ENCODE measurements around the gene BCKDHB.
"Not testable (repeated sequence)": the region's sequence is repeated elsewhere in the genome, so short reads cannot be mapped to it uniquely, and the experiment has no call there.

The BCKDHB gene

DNA sequence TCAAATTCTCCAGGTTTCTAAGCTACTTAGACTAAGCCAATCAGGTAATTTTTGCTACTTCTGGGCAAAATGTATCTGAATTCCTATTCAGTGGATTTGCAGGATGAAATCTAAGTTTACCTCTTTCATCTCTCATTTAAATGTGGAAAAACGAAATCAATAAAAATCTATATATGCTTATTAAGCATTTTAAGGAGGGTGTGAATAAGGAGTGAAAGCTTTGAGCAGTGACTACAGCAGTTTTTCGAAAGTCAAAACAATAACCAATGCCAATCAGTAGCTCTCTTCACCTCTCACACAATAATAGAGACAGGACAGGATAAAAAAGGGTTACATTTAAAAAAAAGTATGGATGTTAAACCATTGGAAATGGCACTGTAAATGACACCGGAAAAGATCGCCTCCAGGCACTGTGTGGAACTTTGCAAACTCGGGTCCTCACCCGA, 476 bp upstream of the BCKDHB start:
- no peaks in the 10 kb centered on the region for H3K36me3 ChIP-seq (ENCODE audit: insufficient read depth, low read length)
- H3K79me2 ChIP-seq (ENCODE audit: control insufficient read depth, insufficient read depth, low read length, unreplicated experiment), result peaks cover 6% of the 10 kb centered on the region
- peak overlapping the region; percentile 1; the same call in 1 of the 2 replicates for H3K27ac ChIP-seq (ENCODE audit: low read depth, low read length)
- no peaks in the 10 kb centered on the region for H3K27me3 ChIP-seq (ENCODE audit: insufficient read depth, low read length)
- H3K4me3 ChIP-seq (ENCODE audit: low read depth, low read length), result peak overlapping the region; percentile 97
- peaks cover 6% of the 10 kb centered on the region for H3K4me1 ChIP-seq (ENCODE audit: control insufficient read depth, insufficient read depth, low read length, unreplicated experiment)
- peak overlapping the region; percentile 66 for H2AFZ ChIP-seq (ENCODE audit: low read length, unreplicated experiment)

DNA sequence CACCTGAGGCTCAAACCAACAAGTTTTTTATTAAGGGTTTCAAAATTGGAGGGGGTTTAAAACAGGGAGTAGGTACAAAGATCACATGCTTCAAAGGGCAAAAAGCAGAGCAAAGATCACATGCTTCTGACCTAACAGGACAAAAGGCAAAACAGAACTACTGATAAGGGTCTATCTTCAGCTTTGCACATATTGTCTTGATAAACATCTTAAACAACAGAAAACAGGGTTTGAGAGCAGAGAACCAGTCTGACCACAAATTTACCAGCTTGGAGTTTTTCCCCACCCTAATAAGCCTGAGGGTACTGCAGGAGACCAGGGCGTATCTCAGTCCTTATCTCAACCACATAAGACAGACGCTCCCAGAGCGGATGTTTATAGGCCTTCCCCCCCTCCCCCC, 16.1 kb downstream of the BCKDHB start:
- not testable (repeated sequence) for H3K4me3 ChIP-seq (ENCODE audit: low read depth, low read length); H3K36me3 ChIP-seq (ENCODE audit: insufficient read depth, low read length); H3K27me3 ChIP-seq (ENCODE audit: insufficient read depth, low read length); H3K27ac ChIP-seq (ENCODE audit: low read depth, low read length); H3K79me2 ChIP-seq (ENCODE audit: control insufficient read depth, insufficient read depth, low read length, unreplicated experiment); H2AFZ ChIP-seq (ENCODE audit: low read length, unreplicated experiment); H3K4me1 ChIP-seq (ENCODE audit: control insufficient read depth, insufficient read depth, low read length, unreplicated experiment)

DNA sequence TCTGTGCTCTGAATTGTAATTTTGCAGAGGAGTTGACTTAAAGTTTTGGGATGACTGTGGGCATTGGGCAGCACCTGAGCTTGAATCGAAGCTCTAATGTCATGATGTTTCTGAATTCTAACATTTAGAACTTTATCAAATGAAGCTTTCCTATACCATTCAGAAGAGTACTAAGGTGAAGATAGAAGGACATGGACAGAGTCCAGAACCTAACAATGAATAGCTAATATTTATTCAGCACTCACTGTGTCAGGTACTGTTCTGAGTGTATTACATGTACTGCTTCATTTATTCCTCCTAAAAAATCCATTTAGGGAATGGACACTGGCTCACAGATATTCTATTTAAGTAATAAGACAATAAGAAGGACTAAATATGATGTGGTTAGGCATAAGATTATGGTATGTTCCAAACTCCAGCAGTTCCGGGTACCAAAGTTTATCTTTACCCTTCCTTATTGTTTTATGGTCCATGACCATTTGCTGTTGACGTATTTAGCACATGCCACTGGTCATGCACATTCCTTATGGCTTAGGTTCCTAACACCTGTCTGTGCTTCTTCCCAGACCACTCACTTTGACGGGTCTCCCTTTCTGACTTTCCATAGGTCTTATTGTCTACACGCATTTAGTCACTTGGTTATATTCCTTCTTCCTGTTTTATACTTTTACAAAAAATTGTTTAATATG, 20.3 kb downstream of the BCKDHB start:
- Histone ChIP-seq H3K36me3 (ENCODE audit: insufficient read depth, low read length) (no peaks in the 10 kb centered on the region), H2AFZ (ENCODE audit: low read length, unreplicated experiment) (no peak overlapping the region), H3K27ac (ENCODE audit: low read depth, low read length) (no peak overlapping the region), H3K27me3 (ENCODE audit: insufficient read depth, low read length) (no peaks in the 10 kb centered on the region), H3K79me2 (ENCODE audit: control insufficient read depth, insufficient read depth, low read length, unreplicated experiment) (no peaks in the 10 kb centered on the region), H3K4me3 (ENCODE audit: low read depth, low read length) (no peak overlapping the region), H3K4me1 (ENCODE audit: control insufficient read depth, insufficient read depth, low read length, unreplicated experiment) (peaks cover 9% of the 10 kb centered on the region)

DNA sequence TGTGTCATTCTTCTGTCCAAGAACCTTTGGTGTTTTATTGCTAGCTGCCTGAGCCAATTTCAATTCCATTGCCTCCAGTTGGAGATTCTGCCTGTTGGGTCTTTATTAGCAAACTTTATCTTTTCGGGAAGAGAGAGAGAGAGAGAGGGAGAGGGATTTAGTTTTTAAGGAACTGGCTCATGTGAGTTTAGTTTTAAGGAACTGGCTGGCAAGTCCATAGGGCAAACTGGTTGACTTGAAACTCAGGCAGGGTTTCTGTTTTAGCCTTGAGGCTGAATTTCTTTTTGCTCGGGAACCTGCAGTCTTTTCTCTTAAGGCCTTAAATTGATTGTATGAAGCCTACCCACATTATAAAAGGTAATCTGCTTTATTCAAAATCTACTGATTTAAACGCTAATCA, 23.0 kb downstream of the BCKDHB start:
- no peak overlapping the region for H3K27ac ChIP-seq (ENCODE audit: low read depth, low read length)
- H3K36me3 ChIP-seq (ENCODE audit: insufficient read depth, low read length), result no peaks in the 10 kb centered on the region
- H3K4me3 ChIP-seq (ENCODE audit: low read depth, low read length), result no peak overlapping the region
- no peak overlapping the region for H2AFZ ChIP-seq (ENCODE audit: low read length, unreplicated experiment)
- no peaks in the 10 kb centered on the region for H3K27me3 ChIP-seq (ENCODE audit: insufficient read depth, low read length)
- H3K4me1 ChIP-seq (ENCODE audit: control insufficient read depth, insufficient read depth, low read length, unreplicated experiment), result peaks cover 9% of the 10 kb centered on the region
- no peaks in the 10 kb centered on the region for H3K79me2 ChIP-seq (ENCODE audit: control insufficient read depth, insufficient read depth, low read length, unreplicated experiment)

DNA sequence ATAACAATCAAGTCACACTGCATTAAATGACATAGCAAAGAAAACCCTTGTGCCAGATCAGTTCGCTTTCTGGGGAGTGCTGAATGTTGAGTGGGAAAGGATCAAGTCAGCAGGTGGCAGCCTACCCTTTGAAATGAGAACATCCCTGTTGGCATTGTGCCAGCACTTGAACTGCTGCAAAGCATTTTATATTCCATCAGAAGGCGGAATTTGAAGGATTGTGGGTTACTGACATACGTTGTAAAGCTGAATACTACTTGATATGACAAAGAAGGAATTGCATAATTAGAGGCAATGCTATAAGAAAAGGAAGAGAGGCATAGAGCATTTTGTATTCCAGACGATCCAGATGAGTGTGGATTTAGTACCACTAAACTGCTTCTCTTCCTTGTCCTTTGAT, 26.5 kb downstream of the BCKDHB start:
- Histone ChIP-seq H3K4me3 (ENCODE audit: low read depth, low read length) (no peak overlapping the region), H3K4me1 (ENCODE audit: control insufficient read depth, insufficient read depth, low read length, unreplicated experiment) (peaks cover 8% of the 10 kb centered on the region), H3K79me2 (ENCODE audit: control insufficient read depth, insufficient read depth, low read length, unreplicated experiment) (no peaks in the 10 kb centered on the region), H3K27ac (ENCODE audit: low read depth, low read length) (no peak overlapping the region), H2AFZ (ENCODE audit: low read length, unreplicated experiment) (no peak overlapping the region), H3K27me3 (ENCODE audit: insufficient read depth, low read length) (no peaks in the 10 kb centered on the region), H3K36me3 (ENCODE audit: insufficient read depth, low read length) (peaks cover 5% of the 10 kb centered on the region; the same call in 1 of the 2 replicates)

DNA sequence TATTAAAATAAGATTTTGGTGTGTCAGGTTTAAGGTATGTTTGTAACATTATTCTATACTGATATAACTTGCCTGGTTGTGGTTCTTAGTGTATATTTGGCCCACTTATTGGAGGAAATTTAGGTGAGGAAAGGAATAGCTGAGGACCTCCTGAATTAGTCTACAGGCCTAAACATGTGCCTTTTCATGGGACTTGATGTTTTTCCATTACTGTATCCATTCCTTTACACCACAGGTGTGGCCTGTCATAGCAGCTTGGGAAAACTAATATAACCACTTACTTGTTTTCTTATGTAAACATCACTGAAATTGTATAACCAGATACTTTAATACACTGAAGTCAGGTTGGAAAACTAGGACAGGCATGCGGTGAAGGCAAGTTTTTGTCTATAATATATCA, 27.6 kb downstream of the BCKDHB start:
- H3K36me3 ChIP-seq (ENCODE audit: insufficient read depth, low read length), result peaks cover 5% of the 10 kb centered on the region; the same call in 1 of the 2 replicates
- no peak overlapping the region for H2AFZ ChIP-seq (ENCODE audit: low read length, unreplicated experiment)
- no peak overlapping the region for H3K4me3 ChIP-seq (ENCODE audit: low read depth, low read length)
- H3K27ac ChIP-seq (ENCODE audit: low read depth, low read length), result no peak overlapping the region
- H3K27me3 ChIP-seq (ENCODE audit: insufficient read depth, low read length), result no peaks in the 10 kb centered on the region
- no peaks in the 10 kb centered on the region for H3K4me1 ChIP-seq (ENCODE audit: control insufficient read depth, insufficient read depth, low read length, unreplicated experiment)
- H3K79me2 ChIP-seq (ENCODE audit: control insufficient read depth, insufficient read depth, low read length, unreplicated experiment), result no peaks in the 10 kb centered on the region

DNA sequence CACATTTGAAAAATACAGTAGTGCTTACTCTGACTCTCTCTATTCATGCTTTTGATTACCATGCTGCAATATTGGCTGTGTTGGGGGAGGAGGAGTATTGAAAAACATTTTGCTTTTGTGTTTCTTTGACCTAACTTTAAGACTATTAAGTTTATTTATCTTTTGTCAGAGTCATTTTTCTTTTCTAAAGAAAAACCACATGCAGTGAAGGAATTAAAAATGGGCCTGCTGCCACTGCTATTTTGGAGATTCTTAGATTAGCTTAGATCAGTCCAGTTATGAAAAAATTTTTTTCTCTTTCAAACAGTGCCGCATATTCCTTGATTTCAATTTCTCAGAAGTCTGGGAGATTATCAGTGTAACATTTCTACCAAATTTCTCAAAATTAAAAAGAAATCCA, 36.1 kb downstream of the BCKDHB start:
- Histone ChIP-seq H3K4me3 (ENCODE audit: low read depth, low read length) (peak overlapping the region; percentile 64), H2AFZ (ENCODE audit: low read length, unreplicated experiment) (peak overlapping the region; percentile 88), H3K36me3 (ENCODE audit: insufficient read depth, low read length) (no peaks in the 10 kb centered on the region), H3K27me3 (ENCODE audit: insufficient read depth, low read length) (no peaks in the 10 kb centered on the region), H3K27ac (ENCODE audit: low read depth, low read length) (peak overlapping the region; percentile 94), H3K4me1 (ENCODE audit: control insufficient read depth, insufficient read depth, low read length, unreplicated experiment) (peaks cover 36% of the 10 kb centered on the region), H3K79me2 (ENCODE audit: control insufficient read depth, insufficient read depth, low read length, unreplicated experiment) (no peaks in the 10 kb centered on the region)

DNA sequence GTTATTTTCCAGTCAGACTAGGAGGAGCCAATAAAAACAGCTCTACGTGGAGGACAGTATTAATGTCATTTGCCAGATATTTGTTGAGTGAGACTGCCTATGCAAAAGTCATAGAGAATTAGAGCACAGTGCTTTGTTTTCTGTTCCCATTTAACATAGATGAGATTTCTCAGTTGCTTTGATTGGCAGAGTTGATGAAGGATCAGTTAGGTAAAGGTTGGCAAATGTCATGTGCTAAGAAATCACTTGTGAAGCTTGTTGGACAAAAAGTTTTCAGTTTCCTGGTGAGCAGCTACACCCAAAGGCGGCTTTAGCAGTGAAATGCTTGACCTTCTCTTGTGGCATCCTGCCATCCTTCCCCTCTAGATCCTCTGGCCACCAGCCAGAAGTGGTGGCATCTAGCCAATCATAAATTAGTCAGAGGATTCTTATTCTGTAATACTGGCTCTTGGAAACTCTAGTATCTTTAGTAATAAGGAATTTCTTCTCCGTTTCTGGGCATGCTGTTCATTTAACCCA, 37.0 kb downstream of the BCKDHB start:
- Histone ChIP-seq H3K79me2 (ENCODE audit: control insufficient read depth, insufficient read depth, low read length, unreplicated experiment) (no peaks in the 10 kb centered on the region), H3K36me3 (ENCODE audit: insufficient read depth, low read length) (no peaks in the 10 kb centered on the region), H3K27ac (ENCODE audit: low read depth, low read length) (peak overlapping the region; percentile 94), H3K27me3 (ENCODE audit: insufficient read depth, low read length) (no peaks in the 10 kb centered on the region), H3K4me3 (ENCODE audit: low read depth, low read length) (peak overlapping the region; percentile 64), H2AFZ (ENCODE audit: low read length, unreplicated experiment) (peak overlapping the region; percentile 88), H3K4me1 (ENCODE audit: control insufficient read depth, insufficient read depth, low read length, unreplicated experiment) (peaks cover 36% of the 10 kb centered on the region)

DNA sequence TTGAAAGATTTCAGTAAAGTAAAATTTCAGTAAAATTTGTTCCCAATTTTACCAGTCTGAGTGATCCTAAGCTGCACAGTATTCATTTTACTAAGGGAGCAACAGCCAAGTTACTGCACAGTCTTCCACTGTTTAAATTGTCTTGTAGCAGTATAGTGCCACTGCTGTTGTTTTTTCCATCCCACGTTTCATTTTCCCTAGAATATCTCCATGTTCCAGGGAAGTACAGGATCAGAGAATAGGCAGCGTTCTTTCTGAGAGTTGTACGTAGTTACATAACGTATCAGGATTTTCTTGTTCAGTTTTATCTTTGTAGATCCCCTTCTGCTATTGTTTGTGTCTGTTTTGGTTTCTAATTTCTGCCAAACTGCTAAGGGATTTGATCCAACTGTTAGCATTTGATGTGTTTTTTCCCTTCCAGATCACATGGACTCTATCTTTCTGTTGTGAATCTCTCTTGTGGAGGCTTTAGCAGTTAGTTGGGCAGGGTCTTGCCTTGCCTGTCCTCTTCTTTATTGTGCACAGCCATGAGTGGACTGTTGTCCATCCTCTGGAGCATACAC, 38.4 kb downstream of the BCKDHB start:
- Histone ChIP-seq H3K36me3 (ENCODE audit: insufficient read depth, low read length) (no peaks in the 10 kb centered on the region), H3K27ac (ENCODE audit: low read depth, low read length) (no peak overlapping the region), H3K4me1 (ENCODE audit: control insufficient read depth, insufficient read depth, low read length, unreplicated experiment) (peaks cover 36% of the 10 kb centered on the region), H3K4me3 (ENCODE audit: low read depth, low read length) (no peak overlapping the region), H2AFZ (ENCODE audit: low read length, unreplicated experiment) (no peak overlapping the region), H3K79me2 (ENCODE audit: control insufficient read depth, insufficient read depth, low read length, unreplicated experiment) (no peaks in the 10 kb centered on the region), H3K27me3 (ENCODE audit: insufficient read depth, low read length) (no peaks in the 10 kb centered on the region)

DNA sequence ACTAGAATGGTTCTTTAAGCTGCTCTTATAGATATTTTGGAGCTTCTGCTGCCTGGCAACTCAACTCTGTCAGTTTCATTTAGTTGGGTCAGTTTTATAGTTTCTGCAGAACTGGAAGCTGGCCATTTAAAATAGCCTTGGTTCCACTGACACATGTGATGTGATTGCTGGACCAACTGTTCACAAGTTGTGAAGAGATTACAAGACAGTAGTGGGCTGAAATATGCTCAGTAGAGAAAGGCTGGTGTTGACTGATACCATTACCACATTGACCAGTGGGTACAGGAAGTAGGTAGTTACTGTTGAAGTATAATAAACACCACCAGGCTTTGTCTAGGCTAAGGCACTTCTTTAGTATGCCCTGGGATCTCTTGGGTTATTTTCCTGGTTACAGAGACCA, 39.0 kb downstream of the BCKDHB start:
- Histone ChIP-seq H3K4me3 (ENCODE audit: low read depth, low read length) (no peak overlapping the region), H3K79me2 (ENCODE audit: control insufficient read depth, insufficient read depth, low read length, unreplicated experiment) (no peaks in the 10 kb centered on the region), H3K27me3 (ENCODE audit: insufficient read depth, low read length) (no peaks in the 10 kb centered on the region), H3K36me3 (ENCODE audit: insufficient read depth, low read length) (no peaks in the 10 kb centered on the region), H3K27ac (ENCODE audit: low read depth, low read length) (no peak overlapping the region), H3K4me1 (ENCODE audit: control insufficient read depth, insufficient read depth, low read length, unreplicated experiment) (peaks cover 36% of the 10 kb centered on the region), H2AFZ (ENCODE audit: low read length, unreplicated experiment) (no peak overlapping the region)

DNA sequence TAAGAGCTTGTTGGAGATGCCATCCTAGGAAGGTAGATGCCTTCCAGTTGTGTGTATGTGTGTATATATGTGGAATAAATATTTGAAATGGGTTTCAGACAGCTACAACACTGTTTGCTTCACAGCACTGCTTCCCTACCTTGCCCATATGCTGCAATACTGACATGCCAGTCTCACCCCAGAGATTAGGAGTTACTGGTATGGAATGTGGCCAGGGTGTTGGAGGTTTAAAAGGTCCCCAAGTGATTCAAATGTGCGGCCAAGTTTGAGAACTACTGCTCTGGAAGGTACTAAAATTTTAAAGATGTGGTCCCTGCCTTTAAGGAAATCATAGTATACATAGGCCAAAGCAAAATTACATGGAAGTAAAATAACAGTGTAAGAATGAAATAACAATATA, 39.5 kb downstream of the BCKDHB start:
- Histone ChIP-seq H3K4me1 (ENCODE audit: control insufficient read depth, insufficient read depth, low read length, unreplicated experiment) (peaks cover 36% of the 10 kb centered on the region), H3K79me2 (ENCODE audit: control insufficient read depth, insufficient read depth, low read length, unreplicated experiment) (no peaks in the 10 kb centered on the region), H3K36me3 (ENCODE audit: insufficient read depth, low read length) (no peaks in the 10 kb centered on the region), H2AFZ (ENCODE audit: low read length, unreplicated experiment) (no peak overlapping the region), H3K27me3 (ENCODE audit: insufficient read depth, low read length) (no peaks in the 10 kb centered on the region), H3K4me3 (ENCODE audit: low read depth, low read length) (no peak overlapping the region), H3K27ac (ENCODE audit: low read depth, low read length) (no peak overlapping the region)
